Spleen (tissue), 7 donors: ENCODE results near the gene IL1RN.

Experiments
- POLR2A ChIP-seq, 3 donors: fragments of 450-650 bp; IDR thresholded peaks; one replicate each; pipeline ENCODE4 v1.5.1; 2017; ENCODE audit warnings: antibody characterized with exemption in 3 of 3, mild to moderate bottlenecking in 1 of 3
- POLR2AphosphoS5 ChIP-seq, 3 donors: sonication (generic); formaldehyde crosslinking; IDR thresholded peaks; one replicate each; pipeline ENCODE4 v1.5.1; 2017; ENCODE audit warnings: antibody characterized with exemption in 3 of 3
- TF ChIP-seq, protein P1 (sequence below), 11 experiments: fragments of 200-600 bp in 7 of 11; fragments of 450-650 bp in 4 of 11; sonication (generic) in 4 of 11; IDR thresholded peaks in 8 of 11; conservative IDR thresholded peaks in 3 of 11; 1 replicate in 7 of 11; 2 replicates in 4 of 11; pipeline versions ENCODE4 v1.4.0 to v1.8.0; 2016 to 2021; ENCODE audit warnings: antibody characterized with exemption in 11 of 11, inconsistent platforms in 4 of 11, mild to moderate bottlenecking in 1 of 11
- donor health status: DM: no; HTN: no; CAD: no; lungs with moderate emphysema.
- donor health status: DM: no; HTN: no; CAD: no.
- donor health status: DM: no; HTN: no; CAD: no.

DNA sequence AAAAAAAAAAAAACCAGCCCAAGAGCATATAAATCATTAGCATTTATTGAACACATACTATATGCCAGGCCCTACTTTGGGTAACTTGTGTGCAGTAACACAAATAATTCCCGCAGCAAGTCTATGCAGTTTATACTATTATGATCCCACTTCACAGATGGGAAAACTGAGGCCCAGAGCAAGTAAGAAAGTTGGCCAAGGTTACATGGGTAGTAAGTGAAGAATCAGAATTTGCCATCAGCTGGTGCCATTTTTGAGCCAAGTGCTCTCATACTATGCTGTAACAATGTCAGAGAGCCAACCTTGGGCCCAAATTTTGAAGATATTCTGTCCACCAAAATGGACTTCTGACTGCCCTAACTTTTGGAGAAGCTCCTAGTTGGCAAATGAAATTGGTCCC is 32.9 kb downstream of the IL1RN start:
- TF ChIP-seq, protein P1, sequence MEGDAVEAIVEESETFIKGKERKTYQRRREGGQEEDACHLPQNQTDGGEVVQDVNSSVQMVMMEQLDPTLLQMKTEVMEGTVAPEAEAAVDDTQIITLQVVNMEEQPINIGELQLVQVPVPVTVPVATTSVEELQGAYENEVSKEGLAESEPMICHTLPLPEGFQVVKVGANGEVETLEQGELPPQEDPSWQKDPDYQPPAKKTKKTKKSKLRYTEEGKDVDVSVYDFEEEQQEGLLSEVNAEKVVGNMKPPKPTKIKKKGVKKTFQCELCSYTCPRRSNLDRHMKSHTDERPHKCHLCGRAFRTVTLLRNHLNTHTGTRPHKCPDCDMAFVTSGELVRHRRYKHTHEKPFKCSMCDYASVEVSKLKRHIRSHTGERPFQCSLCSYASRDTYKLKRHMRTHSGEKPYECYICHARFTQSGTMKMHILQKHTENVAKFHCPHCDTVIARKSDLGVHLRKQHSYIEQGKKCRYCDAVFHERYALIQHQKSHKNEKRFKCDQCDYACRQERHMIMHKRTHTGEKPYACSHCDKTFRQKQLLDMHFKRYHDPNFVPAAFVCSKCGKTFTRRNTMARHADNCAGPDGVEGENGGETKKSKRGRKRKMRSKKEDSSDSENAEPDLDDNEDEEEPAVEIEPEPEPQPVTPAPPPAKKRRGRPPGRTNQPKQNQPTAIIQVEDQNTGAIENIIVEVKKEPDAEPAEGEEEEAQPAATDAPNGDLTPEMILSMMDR (IDR thresholded peaks at IDR 0.05 in 8 of 11, conservative IDR thresholded peaks at IDR 0.05 in 3 of 11), result no peak
- no peak for TF ChIP-seq POLR2A (IDR thresholded peaks at IDR 0.05)
- no peak for TF ChIP-seq POLR2AphosphoS5 (IDR thresholded peaks at IDR 0.05)
